HCT116 (cell line): ENCODE results near the gene PRSS53. TPM values are rescaled to one million over a fixed set of nuclear protein-coding genes. Genes with fewer than 3 reads are reported as not detected.

Source experiments
- ATAC-seq: fragments of 200-7000 bp; cut with Tn5 transposase; 2 replicates; pipeline ENCODE4 v1.9.1; 2020; ENCODE audit warnings: mild to moderate bottlenecking, moderate library complexity
- BruUV-seq: library from RNA; stranded (reverse); fragments of 400-500 nt; replicated peaks from 2 replicates; lab custom pipeline; 2021; lab: Mats Ljungman, UMichigan
- CTCF ChIA-PET: fragments of 300-600 bp; sonication (Branson Sonifier 250); formaldehyde crosslinking; loops from one replicate; lab custom pipeline; 2021; ENCODE audit warnings: antibody characterized with exemption; lab: Charles Lee
- POLR2A ChIA-PET: fragments of 300-600, 350-600 bp; sonication (Branson Sonifier 250); formaldehyde crosslinking; loops from one replicate; lab custom pipeline; 2021; ENCODE audit warnings: antibody characterized with exemption; lab: Charles Lee
- RAD21 ChIA-PET, 2 experiments: fragments of 300-600 bp; sonication (Branson Sonifier 250); formaldehyde crosslinking; loops; one replicate each; lab custom pipeline; 2023; ENCODE audit warnings: low total read pairs in 2 of 2; ENCODE audit not compliant: uncharacterized antibody in 2 of 2, unreplicated experiment in 2 of 2, low non-redundant PET in 1 of 2; lab: Charles Lee
- DNase-seq: peaks from one replicate; pipeline ENCODE4 v3.0.0-alpha.2; 2010; ENCODE audit warnings: low read depth, low spot score
- H2AFZ ChIP-seq: fragments of 200-600 bp; shearing (Covaris generic), sonication (generic); 2 replicates; pipeline ENCODE4 v1.6.1; 2017; ENCODE audit warnings: low read depth, mixed run types, mixed read lengths, antibody characterized with exemption, low read length; ENCODE audit not compliant: poor library complexity, severe bottlenecking
- H3K27ac ChIP-seq: 2 replicates; pipeline ENCODE4 v1.5.1; 2012; ENCODE audit warnings: low read depth, low read length
- H3K27me3 ChIP-seq: fragments of 200-600 bp; sonication (generic); 2 replicates; pipeline ENCODE4 v1.6.1; 2016; ENCODE audit warnings: mixed run types, low read length, mixed read lengths; ENCODE audit not compliant: insufficient read depth
- H3K36me3 ChIP-seq, 2 experiments: fragments of 200-500 bp in 1 of 2; fragments of 200-600 bp in 1 of 2; sonication (Bioruptor generic) in 1 of 2; sonication (generic) in 1 of 2; 2 replicates each; pipeline versions ENCODE4 v1.5.1 to v1.6.1; 2014 to 2016; ENCODE audit warnings: low read length in 2 of 2, inconsistent platforms in 1 of 2, mixed read lengths in 1 of 2, mixed run types in 1 of 2; ENCODE audit not compliant: insufficient read depth in 2 of 2, control insufficient read depth in 1 of 2
- H3K4me1 ChIP-seq, 2 experiments: fragments of 200-600 bp in 1 of 2; sonication (generic) in 1 of 2; 2 replicates each; pipeline versions ENCODE4 v1.5.1 to v1.6.1; 2012 to 2017; ENCODE audit warnings: low read length in 2 of 2, inconsistent platforms in 1 of 2, mild to moderate bottlenecking in 1 of 2, mixed read lengths in 1 of 2, mixed run types in 1 of 2, moderate library complexity in 1 of 2; ENCODE audit not compliant: insufficient read depth in 2 of 2, control insufficient read depth in 1 of 2
- H3K4me2 ChIP-seq: fragments of 200-600 bp; sonication (generic); 2 replicates; pipeline ENCODE4 v1.6.1; 2017; ENCODE audit warnings: mixed run types, low read length, mixed read lengths
- H3K4me3 ChIP-seq, 2 experiments: fragments of 200-600 bp in 1 of 2; sonication (generic) in 1 of 2; replicated peaks in 1 of 2; 2 replicates each; pipeline ENCODE4 v1.5.1; 2011 to 2016; ENCODE audit warnings: low read length in 2 of 2, control low read depth in 1 of 2, low read depth in 1 of 2, mild to moderate bottlenecking in 1 of 2, mixed read lengths in 1 of 2, mixed run types in 1 of 2
- H3K79me2 ChIP-seq: fragments of 200-600 bp; sonication (generic); 2 replicates; pipeline ENCODE4 v1.6.1; 2017; ENCODE audit warnings: mild to moderate bottlenecking, mixed run types, low read length, moderate library complexity, mixed read lengths; ENCODE audit not compliant: insufficient read depth
- H3K9ac ChIP-seq: fragments of 200-600 bp; sonication (generic); 2 replicates; pipeline ENCODE4 v1.6.1; 2016; ENCODE audit warnings: low read length, mixed read lengths
- H3K9me2 ChIP-seq: fragments of 200-600 bp; sonication (generic), shearing (Covaris generic); 2 replicates; pipeline ENCODE4 v1.6.1; 2017; ENCODE audit warnings: mixed run types, mild to moderate bottlenecking, moderate library complexity; ENCODE audit not compliant: insufficient read depth
- H3K9me3 ChIP-seq, 2 experiments: fragments of 200-500 bp in 1 of 2; fragments of 200-600 bp in 1 of 2; sonication (Bioruptor generic) in 1 of 2; sonication (generic) in 1 of 2; 2 replicates each; pipeline ENCODE4 v1.6.1; 2014 to 2017; ENCODE audit warnings: low read length in 2 of 2, mixed read lengths in 2 of 2, inconsistent platforms in 1 of 2, low read depth in 1 of 2, mild to moderate bottlenecking in 1 of 2, mixed run types in 1 of 2, moderate library complexity in 1 of 2; ENCODE audit not compliant: control insufficient read depth in 1 of 2, insufficient read depth in 1 of 2
- H4K20me1 ChIP-seq: fragments of 200-600 bp; sonication (generic), shearing (Covaris generic); 2 replicates; pipeline ENCODE4 v1.6.1; 2017; ENCODE audit warnings: mixed run types, mild to moderate bottlenecking, moderate library complexity; ENCODE audit not compliant: insufficient read depth
- ATF3 ChIP-seq: IDR thresholded peaks from 2 replicates; pipeline ENCODE4 v1.6.1; 2012
- CBX3 ChIP-seq: IDR thresholded peaks from 2 replicates; pipeline ENCODE4 v1.6.1; 2012; ENCODE audit warnings: low read depth
- CEBPB ChIP-seq: IDR thresholded peaks from 2 replicates; pipeline ENCODE4 v1.6.1; 2012; ENCODE audit warnings: low read depth
- EGR1 ChIP-seq: IDR thresholded peaks from 2 replicates; pipeline ENCODE4 v1.6.1; 2012; ENCODE audit warnings: low read depth
- EZH2 ChIP-seq: fragments of 200-600 bp; sonication (generic); IDR thresholded peaks from 2 replicates; pipeline ENCODE4 v1.6.1; 2017; ENCODE audit warnings: antibody characterized with exemption, mixed run types
- EZH2phosphoT487 ChIP-seq: fragments of 200-600 bp; IDR thresholded peaks from 2 replicates; pipeline ENCODE4 v1.6.1; 2018; ENCODE audit warnings: antibody characterized with exemption, borderline replicate concordance
- FOSL1 ChIP-seq: IDR thresholded peaks from 2 replicates; pipeline ENCODE4 v1.6.1; 2012; ENCODE audit warnings: low read depth
- JUND ChIP-seq: IDR thresholded peaks from 2 replicates; pipeline ENCODE4 v1.6.1; 2012
- MAX ChIP-seq: IDR thresholded peaks from 2 replicates; pipeline ENCODE4 v1.6.1; 2012
- POLR2A ChIP-seq: IDR thresholded peaks from 2 replicates; pipeline ENCODE4 v1.7.0; 2011; ENCODE audit warnings: borderline replicate concordance; ENCODE audit not compliant: insufficient read depth, insufficient read length; ENCODE audit errors: extremely low read depth
- POLR2AphosphoS5 ChIP-seq: IDR thresholded peaks from 2 replicates; pipeline ENCODE4 v1.6.1; 2011; ENCODE audit warnings: mild to moderate bottlenecking, low read depth, low read length, moderate library complexity
- SP1 ChIP-seq: IDR thresholded peaks from 2 replicates; pipeline ENCODE4 v1.6.1; 2012; ENCODE audit warnings: low read depth
- SRF ChIP-seq: IDR thresholded peaks from 2 replicates; pipeline ENCODE4 v1.6.1; 2012; ENCODE audit warnings: low read depth
- TCF7L2 ChIP-seq: IDR thresholded peaks from 2 replicates; pipeline ENCODE4 v1.7.0; 2011; ENCODE audit warnings: borderline replicate concordance, inconsistent platforms; ENCODE audit not compliant: insufficient read depth, insufficient read length; ENCODE audit errors: extremely low read depth
- YY1 ChIP-seq: IDR thresholded peaks from 2 replicates; pipeline ENCODE4 v1.6.1; 2011; ENCODE audit warnings: low read length, low read depth, moderate library complexity, mild to moderate bottlenecking; ENCODE audit not compliant: insufficient replicate concordance; ENCODE audit errors: extremely low read depth
- ZFX ChIP-seq: fragments of 450-650 bp; IDR thresholded peaks from 2 replicates; pipeline ENCODE4 v1.6.1; 2017
- ZNF274 ChIP-seq: fragments of 200-500 bp; sonication (Bioruptor generic); IDR thresholded peaks from 2 replicates; pipeline ENCODE4 v1.6.1; 2014; ENCODE audit warnings: mild to moderate bottlenecking, low read depth, low read length, inconsistent platforms
- intact Hi-C: fragments of 100-400 bp; cut with micrococcal nuclease; formaldehyde crosslinking; loops from 2 replicates; pipeline ENCODE4 v1.10.0; 2022
- total RNA-seq: library from RNA; stranded (reverse); gene quantifications from one replicate; pipeline ENCODE4 v1.2.1, GENCODE V29; 2021; ENCODE audit not compliant: unreplicated experiment
- TF ChIP-seq, protein P1 (sequence below): IDR thresholded peaks from 2 replicates; pipeline ENCODE4 v1.6.1; 2012; ENCODE audit warnings: low read depth
- TF ChIP-seq, protein P2 (sequence below), 3 experiments: fragments of 200-600 bp in 1 of 3; sonication (generic) in 1 of 3; IDR thresholded peaks in 2 of 3; conservative IDR thresholded peaks in 1 of 3; 2 replicates each; pipeline ENCODE4 v1.5.1; 2012 to 2017; ENCODE audit warnings: low read depth in 2 of 3, low read length in 2 of 3, antibody characterized with exemption in 1 of 3, borderline replicate concordance in 1 of 3, control low read depth in 1 of 3, mild to moderate bottlenecking in 1 of 3, mixed read lengths in 1 of 3, mixed run types in 1 of 3, moderate library complexity in 1 of 3; ENCODE audit not compliant: insufficient read depth in 1 of 3
- TF ChIP-seq, protein P3 (sequence below): IDR thresholded peaks from 2 replicates; pipeline ENCODE4 v1.6.1; 2011; ENCODE audit warnings: mild to moderate bottlenecking, low read length, moderate library complexity; ENCODE audit not compliant: insufficient replicate concordance; ENCODE audit errors: extremely low read depth

The PRSS53 gene
- total RNA-seq, 1 experiment from 2014 or later, result 11.6 TPM

DNA sequence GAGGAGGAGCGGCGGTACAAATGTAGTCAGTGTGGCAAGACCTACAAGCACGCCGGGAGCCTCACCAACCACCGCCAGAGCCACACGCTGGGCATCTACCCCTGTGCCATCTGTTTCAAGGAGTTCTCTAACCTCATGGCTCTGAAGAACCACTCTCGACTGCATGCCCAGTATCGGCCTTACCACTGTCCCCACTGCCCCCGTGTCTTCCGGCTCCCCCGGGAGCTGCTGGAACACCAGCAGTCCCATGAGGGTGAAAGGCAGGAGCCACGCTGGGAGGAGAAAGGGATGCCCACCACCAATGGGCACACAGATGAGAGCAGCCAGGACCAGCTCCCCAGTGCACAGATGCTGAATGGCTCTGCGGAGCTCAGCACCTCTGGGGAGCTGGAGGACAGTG is 11.7 kb downstream of the PRSS53 start (continued):
- TF ChIP-seq, protein P1, sequence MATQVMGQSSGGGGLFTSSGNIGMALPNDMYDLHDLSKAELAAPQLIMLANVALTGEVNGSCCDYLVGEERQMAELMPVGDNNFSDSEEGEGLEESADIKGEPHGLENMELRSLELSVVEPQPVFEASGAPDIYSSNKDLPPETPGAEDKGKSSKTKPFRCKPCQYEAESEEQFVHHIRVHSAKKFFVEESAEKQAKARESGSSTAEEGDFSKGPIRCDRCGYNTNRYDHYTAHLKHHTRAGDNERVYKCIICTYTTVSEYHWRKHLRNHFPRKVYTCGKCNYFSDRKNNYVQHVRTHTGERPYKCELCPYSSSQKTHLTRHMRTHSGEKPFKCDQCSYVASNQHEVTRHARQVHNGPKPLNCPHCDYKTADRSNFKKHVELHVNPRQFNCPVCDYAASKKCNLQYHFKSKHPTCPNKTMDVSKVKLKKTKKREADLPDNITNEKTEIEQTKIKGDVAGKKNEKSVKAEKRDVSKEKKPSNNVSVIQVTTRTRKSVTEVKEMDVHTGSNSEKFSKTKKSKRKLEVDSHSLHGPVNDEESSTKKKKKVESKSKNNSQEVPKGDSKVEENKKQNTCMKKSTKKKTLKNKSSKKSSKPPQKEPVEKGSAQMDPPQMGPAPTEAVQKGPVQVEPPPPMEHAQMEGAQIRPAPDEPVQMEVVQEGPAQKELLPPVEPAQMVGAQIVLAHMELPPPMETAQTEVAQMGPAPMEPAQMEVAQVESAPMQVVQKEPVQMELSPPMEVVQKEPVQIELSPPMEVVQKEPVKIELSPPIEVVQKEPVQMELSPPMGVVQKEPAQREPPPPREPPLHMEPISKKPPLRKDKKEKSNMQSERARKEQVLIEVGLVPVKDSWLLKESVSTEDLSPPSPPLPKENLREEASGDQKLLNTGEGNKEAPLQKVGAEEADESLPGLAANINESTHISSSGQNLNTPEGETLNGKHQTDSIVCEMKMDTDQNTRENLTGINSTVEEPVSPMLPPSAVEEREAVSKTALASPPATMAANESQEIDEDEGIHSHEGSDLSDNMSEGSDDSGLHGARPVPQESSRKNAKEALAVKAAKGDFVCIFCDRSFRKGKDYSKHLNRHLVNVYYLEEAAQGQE, result no peak
- TF ChIP-seq CBX3 (no peak), POLR2A (no peak), ATF3 (no peak), FOSL1 (no peak), JUND (no peak)
- TF ChIP-seq, protein P2, sequence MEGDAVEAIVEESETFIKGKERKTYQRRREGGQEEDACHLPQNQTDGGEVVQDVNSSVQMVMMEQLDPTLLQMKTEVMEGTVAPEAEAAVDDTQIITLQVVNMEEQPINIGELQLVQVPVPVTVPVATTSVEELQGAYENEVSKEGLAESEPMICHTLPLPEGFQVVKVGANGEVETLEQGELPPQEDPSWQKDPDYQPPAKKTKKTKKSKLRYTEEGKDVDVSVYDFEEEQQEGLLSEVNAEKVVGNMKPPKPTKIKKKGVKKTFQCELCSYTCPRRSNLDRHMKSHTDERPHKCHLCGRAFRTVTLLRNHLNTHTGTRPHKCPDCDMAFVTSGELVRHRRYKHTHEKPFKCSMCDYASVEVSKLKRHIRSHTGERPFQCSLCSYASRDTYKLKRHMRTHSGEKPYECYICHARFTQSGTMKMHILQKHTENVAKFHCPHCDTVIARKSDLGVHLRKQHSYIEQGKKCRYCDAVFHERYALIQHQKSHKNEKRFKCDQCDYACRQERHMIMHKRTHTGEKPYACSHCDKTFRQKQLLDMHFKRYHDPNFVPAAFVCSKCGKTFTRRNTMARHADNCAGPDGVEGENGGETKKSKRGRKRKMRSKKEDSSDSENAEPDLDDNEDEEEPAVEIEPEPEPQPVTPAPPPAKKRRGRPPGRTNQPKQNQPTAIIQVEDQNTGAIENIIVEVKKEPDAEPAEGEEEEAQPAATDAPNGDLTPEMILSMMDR (IDR thresholded peaks at IDR 0.05 in 2 of 3, conservative IDR thresholded peaks at IDR 0.05 in 1 of 3; ENCODE audit: borderline replicate concordance in 1 of 3, insufficient read depth in 1 of 3, low read depth in 2 of 3, low read length in 2 of 3), result no peak

GRCh38 chr16:31076319-31076718 is 12.4 kb downstream of the PRSS53 start:
- no peaks in the 10 kb centered on the region for H3K27me3 ChIP-seq
- H3K27ac ChIP-seq, result no peak overlapping the region
- intact Hi-C loops, result loop anchor here (10.0 kb wide), 1 partner anchor 378 kb away; the partner anchor contains the start of gene ARMC5
- BruUV-seq, result no TSS peak
- no peak overlapping the region for H2AFZ ChIP-seq
- H3K36me3 ChIP-seq, result peaks cover 14 to 42% of the 10 kb centered on the region in 2 experiments
- H3K4me1 ChIP-seq, result peaks cover 7 to 18% of the 10 kb centered on the region in 2 experiments; a peak in 3 of 4 replicates
- peaks cover 56% of the 10 kb centered on the region for H3K79me2 ChIP-seq
- CTCF ChIA-PET, result no interaction called here
- H3K4me3 ChIP-seq, result no peak overlapping the region
- ATAC-seq, result no peak
- no peaks in the 10 kb centered on the region for H4K20me1 ChIP-seq
- no peak for DNase-seq
- POLR2A ChIA-PET, result no interaction called here
- H3K9ac ChIP-seq, result no peak overlapping the region
- no peaks in the 10 kb centered on the region for H3K9me3 ChIP-seq
- RAD21 ChIA-PET, result no interaction called here
- no peaks in the 10 kb centered on the region for H3K9me2 ChIP-seq
- no peak overlapping the region for H3K4me2 ChIP-seq
- TF ChIP-seq ZNF274, result no peak
- no peak for TF ChIP-seq CEBPB
- TF ChIP-seq POLR2AphosphoS5, result no peak
- TF ChIP-seq SP1, result no peak
- TF ChIP-seq, protein P3, sequence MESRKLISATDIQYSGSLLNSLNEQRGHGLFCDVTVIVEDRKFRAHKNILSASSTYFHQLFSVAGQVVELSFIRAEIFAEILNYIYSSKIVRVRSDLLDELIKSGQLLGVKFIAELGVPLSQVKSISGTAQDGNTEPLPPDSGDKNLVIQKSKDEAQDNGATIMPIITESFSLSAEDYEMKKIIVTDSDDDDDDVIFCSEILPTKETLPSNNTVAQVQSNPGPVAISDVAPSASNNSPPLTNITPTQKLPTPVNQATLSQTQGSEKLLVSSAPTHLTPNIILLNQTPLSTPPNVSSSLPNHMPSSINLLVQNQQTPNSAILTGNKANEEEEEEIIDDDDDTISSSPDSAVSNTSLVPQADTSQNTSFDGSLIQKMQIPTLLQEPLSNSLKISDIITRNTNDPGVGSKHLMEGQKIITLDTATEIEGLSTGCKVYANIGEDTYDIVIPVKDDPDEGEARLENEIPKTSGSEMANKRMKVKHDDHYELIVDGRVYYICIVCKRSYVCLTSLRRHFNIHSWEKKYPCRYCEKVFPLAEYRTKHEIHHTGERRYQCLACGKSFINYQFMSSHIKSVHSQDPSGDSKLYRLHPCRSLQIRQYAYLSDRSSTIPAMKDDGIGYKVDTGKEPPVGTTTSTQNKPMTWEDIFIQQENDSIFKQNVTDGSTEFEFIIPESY, result no peak
- no peak for TF ChIP-seq TCF7L2
- TF ChIP-seq YY1, result no peak
- TF ChIP-seq EZH2, result no peak
- no peak for TF ChIP-seq POLR2A
- TF ChIP-seq ZFX, result no peak
- TF ChIP-seq EGR1, result no peak
- TF ChIP-seq EZH2phosphoT487, result no peak
- no peak for TF ChIP-seq MAX
- TF ChIP-seq SRF, result no peak
